ENCODE data around the gene CHML. TPM values are rescaled to one million over a fixed set of nuclear protein-coding genes. Genes with fewer than 3 reads are reported as not detected.
A peak's percentile ranks its signal among the peaks of the same experiment; 100 is the strongest.

The CHML gene
- total RNA-seq, 1 donor from 2014 or later: 35.2 TPM

- H3K27ac Mint-ChIP-seq: peak overlapping the region; percentile 33
- H3K4me1 Mint-ChIP-seq: peaks cover 37% of the 10 kb centered on the region
- peaks cover 10% of the 10 kb centered on the region for H3K36me3 Mint-ChIP-seq (ENCODE audit: low read depth)
- ChIA-PET CTCF (interaction anchor here (1.4 kb wide), 1 partner anchor 31 kb away, joined by 5 read pairs; no protein-coding TSS in a partner anchor), POLR2A (interaction anchor here (0.5 to 2.5 kb wide), 3 partner anchors 45 to 123 kb away, joined by 3 to 14 read pairs (median 3); partner anchors contain the start of gene FH)
- intact Hi-C loops (cut with micrococcal nuclease): loop anchor here (2.0 kb wide), 1 partner anchor 311 kb away; no protein-coding TSS in a partner anchor
- no peak overlapping the region for H3K4me3 Mint-ChIP-seq
- H3K27me3 Mint-ChIP-seq: no peaks in the 10 kb centered on the region
- ATAC-seq (ENCODE audit: low read depth): no peak
- H3K9me3 Mint-ChIP-seq: peaks cover 3% of the 10 kb centered on the region
- DNase-seq: no peak
- TF ChIP-seq, protein P1, sequence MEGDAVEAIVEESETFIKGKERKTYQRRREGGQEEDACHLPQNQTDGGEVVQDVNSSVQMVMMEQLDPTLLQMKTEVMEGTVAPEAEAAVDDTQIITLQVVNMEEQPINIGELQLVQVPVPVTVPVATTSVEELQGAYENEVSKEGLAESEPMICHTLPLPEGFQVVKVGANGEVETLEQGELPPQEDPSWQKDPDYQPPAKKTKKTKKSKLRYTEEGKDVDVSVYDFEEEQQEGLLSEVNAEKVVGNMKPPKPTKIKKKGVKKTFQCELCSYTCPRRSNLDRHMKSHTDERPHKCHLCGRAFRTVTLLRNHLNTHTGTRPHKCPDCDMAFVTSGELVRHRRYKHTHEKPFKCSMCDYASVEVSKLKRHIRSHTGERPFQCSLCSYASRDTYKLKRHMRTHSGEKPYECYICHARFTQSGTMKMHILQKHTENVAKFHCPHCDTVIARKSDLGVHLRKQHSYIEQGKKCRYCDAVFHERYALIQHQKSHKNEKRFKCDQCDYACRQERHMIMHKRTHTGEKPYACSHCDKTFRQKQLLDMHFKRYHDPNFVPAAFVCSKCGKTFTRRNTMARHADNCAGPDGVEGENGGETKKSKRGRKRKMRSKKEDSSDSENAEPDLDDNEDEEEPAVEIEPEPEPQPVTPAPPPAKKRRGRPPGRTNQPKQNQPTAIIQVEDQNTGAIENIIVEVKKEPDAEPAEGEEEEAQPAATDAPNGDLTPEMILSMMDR (IDR thresholded peaks at IDR 0.05): no peak
Measured at GRCh38 chr1:241641773-241642592, 1.8 kb upstream of the CHML start.

DNA sequence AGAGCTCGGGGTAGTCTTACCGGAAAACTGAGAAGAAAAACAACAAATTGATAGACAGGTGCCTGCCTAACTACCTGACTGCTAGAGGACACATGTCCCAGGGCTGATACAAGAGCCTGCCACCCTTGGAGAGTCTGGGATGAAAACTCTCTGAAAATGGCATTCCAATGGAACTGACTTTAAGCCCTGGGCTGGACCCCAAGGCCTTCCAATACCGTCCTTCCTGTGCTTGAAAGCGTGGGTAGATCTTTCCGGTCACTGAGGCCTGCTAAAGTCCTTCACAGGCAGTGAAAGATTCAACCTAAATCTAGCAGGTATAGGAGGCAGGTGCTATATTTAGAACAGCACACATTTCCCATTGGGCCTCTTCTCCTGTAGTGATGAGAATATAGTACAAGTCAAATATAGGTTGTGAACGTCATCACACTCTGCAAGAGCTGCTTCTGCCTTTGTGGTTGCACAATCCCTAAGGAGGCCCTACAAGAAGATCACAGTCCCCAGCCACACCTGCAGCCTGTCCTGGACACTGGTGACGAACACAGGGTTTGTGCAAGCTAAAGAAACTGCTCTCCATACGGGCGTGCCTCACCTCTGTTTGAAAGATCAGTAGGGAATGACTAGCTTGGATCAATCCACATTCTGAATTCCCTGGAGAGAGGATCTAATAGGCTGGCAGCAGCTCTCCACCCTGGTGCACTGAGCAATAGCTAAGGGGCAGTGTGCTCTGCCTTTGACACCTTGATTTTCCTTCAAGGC is 876 bp upstream of the CHML start:
- H3K27ac Mint-ChIP-seq: peak overlapping the region; percentile 76
- CTCF ChIA-PET: interaction anchor here (1.4 to 1.6 kb wide), 2 partner anchors 14 to 30 kb away, joined by 5 to 6 read pairs; no protein-coding TSS in a partner anchor
- peak; percentile 17 for DNase-seq
- ATAC-seq (ENCODE audit: low read depth): no peak
- peaks cover 13% of the 10 kb centered on the region for H3K36me3 Mint-ChIP-seq (ENCODE audit: low read depth)
- H3K4me3 Mint-ChIP-seq: peak overlapping the region; percentile 80
- intact Hi-C loops (cut with micrococcal nuclease): loop anchor here (1.0 to 2.0 kb wide), 6 partner anchors 14 to 310 kb away; partner anchors contain the start of gene FH
- POLR2A ChIA-PET: interaction anchor here (0.5 to 2.5 kb wide), 10 partner anchors 15 to 207 kb away, joined by 3 to 20 read pairs (median 5); partner anchors contain the start of genes EXO1, FH and KMO
- TF ChIP-seq, protein P1 (IDR thresholded peaks at IDR 0.05): no peak
- no peaks in the 10 kb centered on the region for H3K27me3 Mint-ChIP-seq
- peaks cover 47% of the 10 kb centered on the region for H3K4me1 Mint-ChIP-seq
- peaks cover 3% of the 10 kb centered on the region for H3K9me3 Mint-ChIP-seq

- DNase-seq (no peak), ATAC-seq (ENCODE audit: low read depth) (peak; percentile 12)
- peaks cover 23% of the 10 kb centered on the region for H3K36me3 Mint-ChIP-seq (ENCODE audit: low read depth)
- peak overlapping the region; percentile 91 for H3K27ac Mint-ChIP-seq
- peaks cover 3% of the 10 kb centered on the region for H3K9me3 Mint-ChIP-seq
- POLR2A ChIA-PET: interaction anchor here (1.0 to 2.5 kb wide), 12 partner anchors 10 to 208 kb away, joined by 3 to 20 read pairs (median 7); partner anchors contain the start of genes EXO1, FH and KMO
- intact Hi-C loops (cut with micrococcal nuclease): loop anchor here (1.0 to 5.0 kb wide), 8 partner anchors 12 to 1618 kb away; partner anchors contain the start of genes CEP170, FH and SDCCAG8
- TF ChIP-seq, protein P1 (IDR thresholded peaks at IDR 0.05): no peak
- peak overlapping the region; percentile 93 for H3K4me3 Mint-ChIP-seq
- H3K4me1 Mint-ChIP-seq: peaks cover 60% of the 10 kb centered on the region
- H3K27me3 Mint-ChIP-seq: no peaks in the 10 kb centered on the region
- CTCF ChIA-PET: interaction anchor here (1.0 to 1.6 kb wide), 2 partner anchors 12 to 48 kb away, joined by 3 to 6 read pairs; no protein-coding TSS in a partner anchor
Measured at GRCh38 chr1:241639623-241640148, 483 bp downstream of the CHML start.

DNA sequence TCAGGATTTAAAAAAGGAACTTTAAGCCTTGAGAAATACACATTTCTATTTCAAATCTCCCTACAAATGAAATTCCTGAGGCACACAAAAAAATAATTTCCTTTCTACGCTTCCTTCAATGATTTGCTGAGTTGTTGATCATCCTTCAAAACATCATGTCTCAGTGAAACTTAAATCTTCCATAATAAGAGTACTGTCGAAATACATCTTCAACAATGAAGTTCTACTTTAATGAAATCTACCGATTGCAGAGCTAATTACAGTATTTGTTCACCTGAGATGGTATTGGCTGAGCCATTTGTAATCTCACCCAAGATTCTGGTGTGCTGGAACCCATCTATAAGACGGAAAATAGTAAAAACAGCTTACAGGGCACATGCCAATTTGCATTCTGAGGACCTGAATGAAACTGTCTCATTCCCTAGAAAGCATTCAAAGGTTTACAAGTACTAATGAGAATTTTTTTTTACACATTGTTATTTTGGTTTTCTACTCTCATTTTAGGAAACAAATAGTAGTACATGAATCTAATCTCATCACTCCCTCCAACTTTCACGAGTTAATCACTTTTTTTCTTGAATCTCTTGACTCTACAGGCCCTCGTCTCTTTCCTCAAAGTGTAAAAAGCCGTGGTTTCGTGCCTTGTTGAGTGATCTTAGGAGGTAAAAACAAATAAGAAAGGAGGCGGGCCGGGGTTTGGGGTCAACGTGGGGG is 1.1 kb downstream of the CHML start:
- ATAC-seq (ENCODE audit: low read depth) (no peak), DNase-seq (no peak)
- TF ChIP-seq, protein P1 (IDR thresholded peaks at IDR 0.05): no peak
- Mint-ChIP-seq H3K4me1 (peaks cover 65% of the 10 kb centered on the region), H3K4me3 (peak overlapping the region; percentile 93), H3K36me3 (ENCODE audit: low read depth) (peaks cover 29% of the 10 kb centered on the region), H3K27ac (peak overlapping the region; percentile 91), H3K27me3 (no peaks in the 10 kb centered on the region), H3K9me3 (peaks cover 3% of the 10 kb centered on the region)
- ChIA-PET POLR2A (interaction anchor here (0.6 to 2.5 kb wide), 7 partner anchors 10 to 367 kb away, joined by 3 to 10 read pairs (median 4); partner anchors contain the start of gene FH), CTCF (no interaction called here)
- intact Hi-C loops (cut with micrococcal nuclease): loop anchor here (5.0 kb wide), 2 partner anchors 37 to 1618 kb away; partner anchors contain the start of genes CEP170 and SDCCAG8

Data from activated B cell treated with CpG ODN at 0.5 μM for 24 hours (primary cell).